Purkinje cell (primary cell): ENCODE results near the gene MOG. TPM values are rescaled to one million over a fixed set of nuclear protein-coding genes. Genes with fewer than 3 reads are reported as not detected.

Experiments used
- polyA plus RNA-seq: library from polyadenylated mRNA; unstranded; fragments of >200 nt; fragmentation: Nextera tagmentation; gene quantifications from 2 replicates; pipeline ENCODE4 v1.2.1, GENCODE V29; 2014

The MOG gene
- polyA plus RNA-seq, result 1.7 and 2.1 TPM in 2 replicates

DNA sequence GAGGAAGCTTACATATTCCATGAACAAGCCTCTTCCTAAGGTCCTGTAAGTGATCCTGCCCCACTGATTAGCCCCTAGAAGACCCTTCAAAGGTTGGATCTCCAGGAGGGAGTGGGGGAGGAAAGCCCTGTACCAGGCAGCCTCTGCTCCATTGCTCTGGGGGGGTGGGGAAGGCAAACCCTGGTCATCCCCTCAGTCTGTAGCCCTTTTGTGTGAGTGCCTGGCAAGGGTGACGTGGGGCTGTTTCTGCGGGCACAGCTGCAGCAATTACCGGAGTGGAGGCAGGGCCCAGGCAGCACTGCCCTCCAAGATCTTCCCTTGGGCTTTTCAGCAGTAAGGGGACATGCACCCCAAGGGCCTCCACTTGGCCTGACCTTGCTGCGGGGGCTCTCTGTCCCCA is at the start of gene MOG:
MOG (plus strand) TSS at position 295 of the 400 bp plus-strand sequence. CDS start 118 bp downstream, outside the sequence.

DNA sequence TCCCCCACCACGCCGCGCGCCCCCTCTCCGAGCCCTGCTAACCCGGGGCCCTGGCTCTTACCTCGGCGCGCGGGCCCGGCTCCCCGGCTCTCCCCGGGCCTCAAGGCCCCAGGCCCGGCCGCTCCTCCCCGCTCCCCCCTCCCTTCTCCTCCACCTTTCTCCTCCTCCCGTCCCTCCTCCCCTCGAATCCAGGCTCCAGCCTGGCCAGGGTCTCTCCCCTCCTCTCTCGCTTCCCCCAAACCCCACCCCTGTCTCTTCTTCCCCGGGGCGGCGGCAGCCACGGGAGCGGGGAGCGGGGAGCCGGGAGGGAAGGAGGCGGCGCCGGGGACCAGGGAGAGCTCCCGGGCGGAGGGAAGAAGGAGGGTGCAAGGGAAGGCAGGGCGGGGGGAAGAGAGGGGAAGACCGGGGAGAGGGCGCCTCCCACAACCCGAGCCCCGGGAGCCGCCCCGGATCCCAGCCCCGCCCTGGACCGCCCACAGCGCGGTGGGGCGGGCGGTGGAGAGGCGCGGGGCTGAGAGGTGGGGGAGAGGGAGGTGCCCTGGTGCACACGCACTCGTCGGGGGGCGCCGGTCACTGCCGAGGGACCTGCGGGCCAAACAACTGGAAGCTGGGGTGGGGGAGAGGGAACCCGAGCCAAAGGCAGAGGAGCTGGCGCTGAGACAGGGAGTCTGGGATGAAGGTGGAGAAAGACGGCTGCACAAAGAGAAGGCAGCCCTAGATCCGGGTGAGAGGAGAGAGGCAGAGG is 23.9 kb upstream of the MOG start, which contains the start of gene GABBR1:
GABBR1 (minus strand) TSS at position 395 of the 745 bp plus-strand sequence. CDS start 798 bp downstream, outside the sequence.

DNA sequence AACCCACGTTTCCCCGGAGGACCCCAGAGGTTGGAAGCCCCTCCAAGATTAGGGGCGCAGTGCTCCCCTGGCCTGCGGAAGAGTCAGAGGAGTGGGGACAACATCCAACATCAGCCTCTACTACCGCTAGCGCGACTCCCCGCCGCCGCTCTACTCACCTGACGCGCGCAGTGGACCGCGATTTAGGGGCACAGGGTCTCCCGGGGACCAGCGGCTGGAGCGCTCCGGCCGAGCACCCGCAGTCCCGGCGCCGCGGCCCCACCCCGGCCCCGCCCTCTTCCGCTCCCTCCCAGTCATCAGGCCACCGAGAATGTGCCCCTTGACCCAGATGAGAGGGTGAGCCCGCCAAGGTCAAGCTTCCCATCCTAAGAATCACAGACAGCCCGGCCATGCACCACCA is 24.0 kb downstream of the MOG start, which contains the start of gene ZFP57:
ZFP57 (minus strand) TSS at position 249 of the 400 bp plus-strand sequence. CDS start 4,149 bp downstream, outside the sequence.

Other genes with a start within 250 kb of the MOG start
- not detected in 2 replicates for gene OR12D1, start 242.2 kb upstream of the MOG start, polyA plus RNA-seq
- not detected in 2 replicates for gene OR10C1, start 217.8 kb upstream of the MOG start, polyA plus RNA-seq
- not detected in 2 replicates for gene OR11A1, start 200.0 kb upstream of the MOG start, polyA plus RNA-seq
- 0.49 TPM in 1 of 2 replicates, not detected in the other for gene OR2H1, start 199.9 kb upstream of the MOG start, polyA plus RNA-seq
- not detected in 2 replicates for gene MAS1L, start 169.1 kb upstream of the MOG start, polyA plus RNA-seq
- gene UBD, start 97.4 kb upstream of the MOG start, polyA plus RNA-seq, result not detected in 2 replicates
- 12.3 and 14.3 TPM in 2 replicates for gene OR2H2, start 72.0 kb upstream of the MOG start, polyA plus RNA-seq
- gene GABBR1, start 23.9 kb upstream of the MOG start, polyA plus RNA-seq, result 332 and 389 TPM in 2 replicates
- gene ZFP57, start 24.1 kb downstream of the MOG start, polyA plus RNA-seq, result 0.20 TPM in 1 of 2 replicates, not detected in the other
- gene HLA-F, start 66.3 kb downstream of the MOG start, polyA plus RNA-seq, result 1.2 and 2.2 TPM in 2 replicates
- gene HLA-G, start 170.7 kb downstream of the MOG start, polyA plus RNA-seq, result not detected in 2 replicates